Endothelial cell of umbilical vein (primary cell): ENCODE data around the gene STXBP2. TPM values are rescaled to one million over a fixed set of nuclear protein-coding genes. Genes with fewer than 3 reads are reported as not detected.

Experiments
- BruUV-seq: library from RNA; stranded (reverse); fragments of 400-500 nt; replicated peaks from 2 replicates; lab custom pipeline; 2021; lab: Mats Ljungman, UMichigan
- CTCF ChIA-PET: fragments of 300-600, 350-600 bp; sonication (Branson Sonifier 250); formaldehyde crosslinking; loops from one replicate; lab custom pipeline; 2021; ENCODE audit warnings: antibody characterized with exemption, inconsistent platforms; lab: Charles Lee
- POLR2A ChIA-PET: fragments of 300-600, 350-600 bp; sonication (Branson Sonifier 250); formaldehyde crosslinking; loops from one replicate; lab custom pipeline; 2021; ENCODE audit warnings: antibody characterized with exemption, inconsistent platforms; lab: Charles Lee
- DNase-seq: peaks from one replicate; pipeline ENCODE4 v3.0.0-alpha.2; 2011; ENCODE audit warnings: low read depth, low spot score
- FAIRE-seq: peaks from 2 replicates; lab custom pipeline; 2011; peaks lifted over from hg19 to GRCh38; lab: Jason Lieb, UNC
- H2AFZ ChIP-seq: 2 replicates; pipeline ENCODE4 v1.6.0; 2012; ENCODE audit warnings: low read depth, low read length, control low read depth, inconsistent platforms
- H3K27ac ChIP-seq: 2 replicates; pipeline ENCODE4 v1.5.1; 2011; ENCODE audit warnings: low read depth, mild to moderate bottlenecking, control low read depth, low read length, moderate library complexity; ENCODE audit not compliant: insufficient read depth
- H3K27me3 ChIP-seq, 2 experiments: 2 replicates each; pipeline versions ENCODE4 v1.6.0 to v1.6.1; 2011; ENCODE audit warnings: low read length in 2 of 2, mixed read lengths in 1 of 2; ENCODE audit not compliant: control insufficient read depth in 2 of 2, insufficient read depth in 2 of 2
- H3K36me3 ChIP-seq, 2 experiments: 2 replicates in 1 of 2; 3 replicates in 1 of 2; pipeline ENCODE4 v1.5.1; 2011; ENCODE audit warnings: low read length in 2 of 2, mild to moderate bottlenecking in 1 of 2, moderate library complexity in 1 of 2; ENCODE audit not compliant: control insufficient read depth in 2 of 2, insufficient read depth in 2 of 2; ENCODE audit errors: extremely low read depth in 1 of 2
- H3K4me1 ChIP-seq: 3 replicates; pipeline ENCODE4 v1.5.1; 2011; ENCODE audit warnings: mild to moderate bottlenecking, low read length; ENCODE audit not compliant: control insufficient read depth, insufficient read depth; ENCODE audit errors: extremely low read depth
- H3K4me2 ChIP-seq: 2 replicates; pipeline ENCODE4 v1.6.1; 2011; ENCODE audit warnings: low read length, control low read depth, mixed read lengths; ENCODE audit not compliant: insufficient read depth
- H3K4me3 ChIP-seq, 3 experiments: fragments of 200-600 bp in 1 of 3; sonication (generic), shearing (Covaris generic) in 1 of 3; replicated peaks in 1 of 3; 2 replicates each; pipeline ENCODE4 v1.5.1; 2011 to 2016; ENCODE audit warnings: control low read depth in 3 of 3, low read length in 3 of 3, mild to moderate bottlenecking in 2 of 3, inconsistent platforms in 1 of 3, low read depth in 1 of 3, moderate library complexity in 1 of 3; ENCODE audit not compliant: insufficient read depth in 1 of 3
- H3K79me2 ChIP-seq: 2 replicates; pipeline ENCODE4 v1.6.0; 2012; ENCODE audit warnings: low read length, inconsistent platforms; ENCODE audit not compliant: control insufficient read depth, insufficient read depth
- H3K9ac ChIP-seq: replicated peaks from 2 replicates; pipeline ENCODE3; 2011; ENCODE audit warnings: low read length, control low read depth; ENCODE audit not compliant: insufficient read depth; ENCODE audit errors: extremely low read depth
- H3K9me1 ChIP-seq: replicated peaks from 3 replicates; pipeline ENCODE4 v1.6.0; 2011; ENCODE audit warnings: mild to moderate bottlenecking, low read length; ENCODE audit not compliant: control insufficient read depth, insufficient read depth; ENCODE audit errors: extremely low read depth
- H3K9me3 ChIP-seq: replicated peaks from 2 replicates; pipeline ENCODE4 v1.5.1; 2012; ENCODE audit warnings: low read length, inconsistent platforms; ENCODE audit not compliant: control insufficient read depth, insufficient read depth
- H4K20me1 ChIP-seq: replicated peaks from 2 replicates; pipeline ENCODE3; 2011; ENCODE audit warnings: mild to moderate bottlenecking, low read length; ENCODE audit not compliant: control insufficient read depth, insufficient read depth; ENCODE audit errors: extremely low read depth
- CTCF ChIP-seq, 2 donors: IDR thresholded peaks; 1 replicate in 1 of 2; 2 replicates in 1 of 2; pipeline ENCODE4 v1.5.1; 2011; ENCODE audit warnings: low read length in 2 of 2, mild to moderate bottlenecking in 2 of 2, moderate library complexity in 2 of 2, control low read depth in 1 of 2, inconsistent platforms in 1 of 2, low read depth in 1 of 2; ENCODE audit not compliant: insufficient read depth in 1 of 2; ENCODE audit errors: extremely low read depth in 1 of 2
- EZH2 ChIP-seq: IDR thresholded peaks from 2 replicates; pipeline ENCODE4 v1.6.1; 2012; ENCODE audit warnings: borderline replicate concordance, low read depth, mild to moderate bottlenecking, moderate library complexity, low read length, inconsistent platforms; ENCODE audit not compliant: severe bottlenecking
- FOS ChIP-seq: IDR thresholded peaks from 2 replicates; pipeline ENCODE4 v1.6.1; 2011; ENCODE audit warnings: mild to moderate bottlenecking, low read length, moderate library complexity, borderline replicate concordance; ENCODE audit not compliant: insufficient read depth
- GATA2 ChIP-seq: IDR thresholded peaks from 2 replicates; pipeline ENCODE4 v1.7.0; 2011; ENCODE audit warnings: low read depth, mild to moderate bottlenecking, moderate library complexity, mixed read lengths, low read length; ENCODE audit not compliant: insufficient read length, insufficient read depth
- JUN ChIP-seq: IDR thresholded peaks from 2 replicates; pipeline ENCODE4 v1.6.1; 2011; ENCODE audit warnings: borderline replicate concordance, low read depth; ENCODE audit not compliant: insufficient read length, insufficient read depth
- MAX ChIP-seq: IDR thresholded peaks from 2 replicates; pipeline ENCODE4 v1.6.1; 2011; ENCODE audit not compliant: insufficient read depth, insufficient read length
- POLR2A ChIP-seq: IDR thresholded peaks from 2 replicates; pipeline ENCODE4 v1.6.1; 2012; ENCODE audit warnings: low read depth, mild to moderate bottlenecking, control low read depth, low read length
- POLR2AphosphoS5 ChIP-seq: IDR thresholded peaks from 2 replicates; pipeline ENCODE4 v1.6.1; 2012; ENCODE audit warnings: low read depth, mild to moderate bottlenecking, control low read depth, low read length, moderate library complexity; ENCODE audit not compliant: insufficient read depth
- dilution Hi-C: fragments of 300-500 bp; cut with MboI; formaldehyde crosslinking; loops from one replicate; pipeline ENCODE4 v1.15.0; 2019; ENCODE audit warnings: low sequenced_read_pairs; ENCODE audit not compliant: extremely low pct_ligation_motif_present
- intact Hi-C: fragments of 100-400 bp; cut with micrococcal nuclease; formaldehyde crosslinking; loops from one replicate; pipeline ENCODE4 v1.10.0; 2022
- polyA plus RNA-seq, 4 experiments: library from polyadenylated mRNA; depleted of rRNA in 3 of 4; stranded (reverse) in 3 of 4; unstranded in 1 of 4; fragments of >200 nt; gene quantifications; 2 replicates each; pipeline versions ENCODE4 v1.2.1 to v1.2.3, GENCODE V29; 2011 to 2012; ENCODE audit warnings: missing spikeins in 1 of 4
- total RNA-seq: library from RNA; stranded (reverse); gene quantifications from 2 replicates; pipeline ENCODE4 v1.2.3, GENCODE V29; 2021

The STXBP2 gene
- total and polyA plus RNA-seq, 2 donors (not counting 3 experiments of a cell fraction or from before 2014, with no cell fraction given): 70.0 to 105 TPM

- Histone ChIP-seq H3K9me1 (no peaks in the 10 kb centered on the region), H3K4me2 (no peak overlapping the region), H3K9ac (no peak overlapping the region), H3K4me1 (peaks cover 9% of the 10 kb centered on the region), H3K27me3 (no peaks in the 10 kb centered on the region), H3K79me2 (peaks cover 30% of the 10 kb centered on the region), H3K4me3 (no peak overlapping the region), H3K36me3 (peaks cover 2 to 33% of the 10 kb centered on the region in 2 experiments), H3K27ac (no peak overlapping the region), H4K20me1 (no peaks in the 10 kb centered on the region), H2AFZ (no peak overlapping the region), H3K9me3 (no peaks in the 10 kb centered on the region)
- intact Hi-C loops (no loop called here), dilution Hi-C loops (no loop called here)
- ChIA-PET POLR2A (interaction anchor here (0.6 kb wide), 1 partner anchor 175 kb away, joined by 3 read pairs; no protein-coding TSS in a partner anchor), CTCF (interaction anchor here (0.6 kb wide), 1 partner anchor 16 kb away, joined by 3 read pairs; no protein-coding TSS in a partner anchor)
- no peak for FAIRE-seq
- TF ChIP-seq POLR2AphosphoS5 (no peak), EZH2 (no peak), CTCF (IDR thresholded peaks at IDR 0.05; ENCODE audit: extremely low read depth in 1 of 2, insufficient read depth in 1 of 2, low read depth in 1 of 2, low read length in 2 of 2) (no peak)
- DNase-seq: no peak
- BruUV-seq: no TSS peak
These were observed 12.1 kb upstream of the STXBP2 start for GRCh38 chr19:7624810-7625209.

- ChIA-PET POLR2A (no interaction called here), CTCF (interaction anchor here (0.7 kb wide), 2 partner anchors 36 to 57 kb away, joined by 3 read pairs; no protein-coding TSS in a partner anchor)
- no TSS peak for BruUV-seq
- Histone ChIP-seq H3K4me2 (no peak overlapping the region), H4K20me1 (no peaks in the 10 kb centered on the region), H2AFZ (no peak overlapping the region), H3K4me1 (peaks cover 16% of the 10 kb centered on the region), H3K27ac (no peak overlapping the region), H3K27me3 (no peaks in the 10 kb centered on the region), H3K9ac (no peak overlapping the region), H3K9me1 (no peaks in the 10 kb centered on the region), H3K79me2 (peaks cover 41% of the 10 kb centered on the region), H3K4me3 (no peak overlapping the region), H3K36me3 (peaks cover 2 to 28% of the 10 kb centered on the region in 2 experiments), H3K9me3 (no peaks in the 10 kb centered on the region)
- dilution Hi-C loops: no loop called here
- FAIRE-seq (no peak), DNase-seq (no peak)
- intact Hi-C loops: no loop called here
- TF ChIP-seq FOS (no peak), MAX (no peak), JUN (no peak), GATA2 (no peak), EZH2 (no peak), POLR2A (no peak), CTCF (IDR thresholded peaks at IDR 0.05; ENCODE audit: extremely low read depth in 1 of 2, insufficient read depth in 1 of 2, low read depth in 1 of 2, low read length in 2 of 2) (no peak)
These were observed 11.0 kb upstream of the STXBP2 start for GRCh38 chr19:7625763-7626372.
